Kasumi-1 (cell line): ENCODE measurements around the gene PYCR2.
A peak's percentile ranks its signal among the peaks of the same experiment; 100 is the strongest.
"Not testable (repeated sequence)": the region's sequence is repeated elsewhere in the genome, so short reads cannot be mapped to it uniquely, and the experiment has no call there.

ENCODE experiments used
- DNase-seq, 2 experiments: peaks; one replicate each; lab custom pipeline; 2025; lab: John Stamatoyannopoulos, UW

PYCR2 gene

GRCh38 chr1:225923692-225924555 lies at the start of gene PYCR2:
Gene PYCR2 (minus strand): TSS chr1:225924250. CDS start chr1:225924110, 140 bp downstream.
- peak; percentile 92 to 94 for DNase-seq

GRCh38 chr1:225973158-225973557 lies 49.1 kb upstream of the PYCR2 start:
- no peak for DNase-seq

GRCh38 chr1:225972344-225973152 lies 48.5 kb upstream of the PYCR2 start:
- no peak for DNase-seq

- not testable (repeated sequence) for DNase-seq
Measured at GRCh38 chr1:225970592-225971157, 46.6 kb upstream of the PYCR2 start.

GRCh38 chr1:225969751-225970150 lies 45.7 kb upstream of the PYCR2 start:
- DNase-seq: not testable (repeated sequence)

GRCh38 chr1:225965231-225965630 lies 41.2 kb upstream of the PYCR2 start:
- no peak for DNase-seq

GRCh38 chr1:225963735-225964530 lies 39.9 kb upstream of the PYCR2 start:
- no peak for DNase-seq

- DNase-seq: no peak
Measured at GRCh38 chr1:225962440-225962975, 38.5 kb upstream of the PYCR2 start.

- DNase-seq: no peak
Measured at GRCh38 chr1:225961659-225962439, 37.8 kb upstream of the PYCR2 start.

- no peak for DNase-seq
Measured at GRCh38 chr1:225958041-225958440, 34.0 kb upstream of the PYCR2 start.

- DNase-seq: no peak
Measured at GRCh38 chr1:225954753-225955152, 30.7 kb upstream of the PYCR2 start.

- no peak for DNase-seq
Measured at GRCh38 chr1:225953315-225953714, 29.3 kb upstream of the PYCR2 start.

GRCh38 chr1:225950905-225951497 lies 27.0 kb upstream of the PYCR2 start:
- peak; percentile 59 to 67 for DNase-seq

GRCh38 chr1:225949041-225949440 lies 25.0 kb upstream of the PYCR2 start:
- no peak for DNase-seq

- DNase-seq: no peak
Measured at GRCh38 chr1:225946803-225947202, 22.8 kb upstream of the PYCR2 start.

GRCh38 chr1:225946082-225946620 lies 22.1 kb upstream of the PYCR2 start:
- DNase-seq: no peak

- no peak for DNase-seq
Measured at GRCh38 chr1:225945564-225945963, 21.5 kb upstream of the PYCR2 start.

- DNase-seq: no peak
Measured at GRCh38 chr1:225944951-225945350, 20.9 kb upstream of the PYCR2 start.

GRCh38 chr1:225944387-225944786 lies 20.3 kb upstream of the PYCR2 start:
- DNase-seq: no peak

GRCh38 chr1:225943582-225943981 lies 19.5 kb upstream of the PYCR2 start:
- DNase-seq: no peak
